Thoracic aorta (tissue), 2 donors: Measurements from ENCODE around the gene MTG1. TPM values are rescaled to one million over a fixed set of nuclear protein-coding genes. Genes with fewer than 3 reads are reported as not detected.
"Not testable (repeated sequence)": the region's sequence is repeated elsewhere in the genome, so short reads cannot be mapped to it uniquely, and the experiment has no call there.

ENCODE experiments used
- ATAC-seq: fragments of 150-250 bp; one replicate; pipeline ENCODE4 v1.8.0; 2017; ENCODE audit warnings: low read depth; ENCODE audit not compliant: insufficient number of reproducible peaks, low FRiP score
- DNase-seq: peaks from one replicate; pipeline ENCODE4 v3.0.0-alpha.2; 2020; ENCODE audit warnings: low spot score
- H3K27ac ChIP-seq, 2 donors: fragments of 200-600 bp; sonication (generic); 1 replicate in 1 of 2; 2 replicates in 1 of 2; pipeline ENCODE4 v1.5.1; 2016; ENCODE audit warnings: mild to moderate bottlenecking in 2 of 2, moderate library complexity in 2 of 2
- H3K27me3 ChIP-seq: fragments of 200-600 bp; sonication (generic); replicated peaks from 2 replicates; pipeline ENCODE4 v1.6.0; 2016; ENCODE audit warnings: mild to moderate bottlenecking; ENCODE audit not compliant: insufficient read depth
- H3K36me3 ChIP-seq: fragments of 200-600 bp; sonication (generic); one replicate; pipeline ENCODE4 v1.5.1; 2016
- H3K4me1 ChIP-seq, 2 donors: fragments of 200-600 bp; sonication (generic); 1 replicate in 1 of 2; 2 replicates in 1 of 2; pipeline versions ENCODE4 v1.5.1 to v1.6.0; 2016; ENCODE audit warnings: low read depth in 2 of 2, mild to moderate bottlenecking in 1 of 2; ENCODE audit not compliant: control insufficient read depth in 1 of 2
- H3K4me3 ChIP-seq: fragments of 200-600 bp; sonication (generic); 2 replicates; pipeline ENCODE4 v1.5.1; 2016; ENCODE audit warnings: mild to moderate bottlenecking
- H3K9me3 ChIP-seq: fragments of 200-600 bp; sonication (generic); 2 replicates; pipeline ENCODE4 v1.5.1; 2016
- CTCF ChIP-seq: fragments of 200-600 bp; sonication (generic); IDR thresholded peaks from one replicate; pipeline ENCODE4 v1.5.1; 2019; ENCODE audit warnings: antibody characterized with exemption
- total RNA-seq, 2 donors: library from RNA; depleted of rRNA; stranded (reverse); fragments of >200 nt; gene quantifications; one replicate each; pipeline versions ENCODE4 v1.1.0 to v1.2.3, GENCODE V29; 2016

Gene MTG1
- total RNA-seq, 2 donors from 2014 or later = 18.0 to 18.6 TPM

GRCh38 chr10:133403784-133404183 is 9.8 kb downstream of the MTG1 start:
- peaks cover 32% of the 10 kb centered on the region for H3K36me3 ChIP-seq
- no peaks in the 10 kb centered on the region for H3K27me3 ChIP-seq
- ATAC-seq (no peak), DNase-seq (no peak)
- H3K4me1 ChIP-seq = no peaks in the 10 kb centered on the region
- H3K27ac ChIP-seq = no peak overlapping the region
- TF ChIP-seq CTCF = no peak
- no peaks in the 10 kb centered on the region for H3K9me3 ChIP-seq
- no peak overlapping the region for H3K4me3 ChIP-seq

- no peak overlapping the region for H3K27ac ChIP-seq
- ATAC-seq (no peak), DNase-seq (no peak)
- no peaks in the 10 kb centered on the region for H3K9me3 ChIP-seq
- H3K36me3 ChIP-seq = peaks cover 21% of the 10 kb centered on the region
- no peak for TF ChIP-seq CTCF
- no peaks in the 10 kb centered on the region for H3K27me3 ChIP-seq
- no peaks in the 10 kb centered on the region for H3K4me1 ChIP-seq
- no peak overlapping the region for H3K4me3 ChIP-seq
Observed at GRCh38 chr10:133405272-133405671, 11.3 kb downstream of the MTG1 start.

GRCh38 chr10:133405844-133406527 is 12.0 kb downstream of the MTG1 start:
- H3K4me1 ChIP-seq = no peaks in the 10 kb centered on the region
- ATAC-seq (no peak), DNase-seq (no peak)
- H3K4me3 ChIP-seq = no peak overlapping the region
- no peak overlapping the region for H3K27ac ChIP-seq
- peaks cover 3% of the 10 kb centered on the region for H3K9me3 ChIP-seq
- H3K27me3 ChIP-seq = no peaks in the 10 kb centered on the region
- peaks cover 21% of the 10 kb centered on the region for H3K36me3 ChIP-seq
- TF ChIP-seq CTCF = no peak

GRCh38 chr10:133411523-133412380 is 17.8 kb downstream of the MTG1 start:
- ATAC-seq (no peak), DNase-seq (no peak)
- no peak overlapping the region for H3K27ac ChIP-seq
- no peak overlapping the region for H3K4me3 ChIP-seq
- TF ChIP-seq CTCF = no peak
- peaks cover 20% of the 10 kb centered on the region for H3K36me3 ChIP-seq
- no peaks in the 10 kb centered on the region for H3K4me1 ChIP-seq
- H3K9me3 ChIP-seq = peaks cover 26% of the 10 kb centered on the region
- H3K27me3 ChIP-seq = no peaks in the 10 kb centered on the region

- no peak for TF ChIP-seq CTCF
- Histone ChIP-seq H3K4me3 (no peak overlapping the region), H3K9me3 (peaks cover 26% of the 10 kb centered on the region), H3K4me1 (no peaks in the 10 kb centered on the region), H3K27ac (no peak overlapping the region), H3K27me3 (no peaks in the 10 kb centered on the region), H3K36me3 (peaks cover 20% of the 10 kb centered on the region)
- no peak for ATAC-seq
- DNase-seq = no peak
Observed at GRCh38 chr10:133412381-133412711, 18.4 kb downstream of the MTG1 start.

- H3K4me1 ChIP-seq, H3K27me3 ChIP-seq, H3K27ac ChIP-seq, H3K4me3 ChIP-seq, ATAC-seq, DNase-seq: not testable (repeated sequence)
- H3K9me3 ChIP-seq = peaks cover 26% of the 10 kb centered on the region
- H3K36me3 ChIP-seq = peaks cover 22% of the 10 kb centered on the region
Observed at GRCh38 chr10:133414401-133414800, 20.4 kb downstream of the MTG1 start.
